H1 (cell line): ENCODE measurements around the gene S100PBP. TPM values are rescaled to one million over a fixed set of nuclear protein-coding genes. Genes with fewer than 3 reads are reported as not detected.

Source experiments
- CTCF ChIA-PET: fragments of 300-600 bp; sonication (Branson Sonifier 250); formaldehyde crosslinking; loops from one replicate; lab custom pipeline; 2021; ENCODE audit not compliant: partially characterized antibody; lab: Charles Lee
- POLR2A ChIA-PET: fragments of 300-600 bp; sonication (Branson Sonifier 250); formaldehyde crosslinking; loops from one replicate; lab custom pipeline; 2021; ENCODE audit warnings: inconsistent platforms; ENCODE audit not compliant: partially characterized antibody; lab: Charles Lee
- DNase-seq, 2 experiments: peaks; one replicate each; pipeline versions ENCODE4 v3.0.0 to v3.0.0-alpha.2; 2010 to 2022; ENCODE audit warnings: low spot score in 2 of 2, low read depth in 1 of 2, mixed read lengths in 1 of 2
- FAIRE-seq: peaks from 2 replicates; lab custom pipeline; 2011; peaks lifted over from hg19 to GRCh38; lab: Jason Lieb, UNC
- H2AFZ ChIP-seq: 2 replicates; pipeline ENCODE4 v1.8.1; 2012; ENCODE audit warnings: low read length, inconsistent platforms
- H2AK5ac ChIP-seq: 2 replicates; pipeline ENCODE4 v1.6.1; 2013; ENCODE audit warnings: low read depth, low read length
- H2BK120ac ChIP-seq: replicated peaks from 2 replicates; pipeline ENCODE3; 2013; ENCODE audit warnings: low read depth, low read length, inconsistent platforms
- H2BK12ac ChIP-seq: 2 replicates; pipeline ENCODE4 v1.6.1; 2013; ENCODE audit warnings: low read depth, low read length
- H2BK15ac ChIP-seq: 2 replicates; pipeline ENCODE4 v1.6.1; 2013; ENCODE audit warnings: low read length
- H2BK20ac ChIP-seq: 2 replicates; pipeline ENCODE4 v1.6.1; 2013; ENCODE audit warnings: low read length
- H2BK5ac ChIP-seq: 2 replicates; pipeline ENCODE4 v1.6.1; 2013; ENCODE audit warnings: low read depth, low read length
- H3K14ac ChIP-seq: 2 replicates; pipeline ENCODE4 v1.6.1; 2013; ENCODE audit warnings: inconsistent platforms; ENCODE audit not compliant: insufficient read length
- H3K18ac ChIP-seq: 2 replicates; pipeline ENCODE4 v1.6.1; 2013; ENCODE audit warnings: low read length; ENCODE audit errors: extremely low read depth
- H3K23ac ChIP-seq: 2 replicates; pipeline ENCODE4 v1.6.1; 2013; ENCODE audit warnings: inconsistent platforms; ENCODE audit not compliant: insufficient read length
- H3K23me2 ChIP-seq: 2 replicates; pipeline ENCODE4 v1.6.1; 2013; ENCODE audit warnings: low read depth, low read length
- H3K27ac ChIP-seq: 2 replicates; pipeline ENCODE4 v1.6.1; 2011; ENCODE audit warnings: low read depth, low read length, inconsistent platforms
- H3K27me3 ChIP-seq, 4 experiments: replicated peaks in 1 of 4; 1 replicate in 1 of 4; 2 replicates in 3 of 4; pipeline versions ENCODE4 v1.6.1 to v1.8.1; 2011 to 2013; ENCODE audit warnings: low read length in 3 of 4, mild to moderate bottlenecking in 3 of 4, inconsistent platforms in 2 of 4, mixed read lengths in 2 of 4, moderate library complexity in 1 of 4; ENCODE audit not compliant: control insufficient read depth in 3 of 4, insufficient read depth in 3 of 4; ENCODE audit errors: extremely low read depth in 1 of 4
- H3K36me3 ChIP-seq, 4 experiments: 2 replicates each; pipeline versions ENCODE4 v1.6.1 to v1.8.1; 2011 to 2013; ENCODE audit warnings: mild to moderate bottlenecking in 4 of 4, low read length in 3 of 4, moderate library complexity in 2 of 4, control low read depth in 1 of 4, inconsistent platforms in 1 of 4; ENCODE audit not compliant: insufficient read depth in 4 of 4, control insufficient read depth in 2 of 4
- H3K4ac ChIP-seq: replicated peaks from 2 replicates; pipeline ENCODE3; 2013; ENCODE audit warnings: low read length, low read depth, mixed read lengths, inconsistent platforms; ENCODE audit not compliant: insufficient read length
- H3K4me1 ChIP-seq, 4 experiments: replicated peaks in 1 of 4; 1 replicate in 1 of 4; 2 replicates in 3 of 4; pipeline versions ENCODE4 v1.6.1 to v1.8.1; 2011 to 2013; ENCODE audit warnings: low read length in 3 of 4, inconsistent platforms in 2 of 4, mixed read lengths in 1 of 4; ENCODE audit not compliant: insufficient read depth in 4 of 4, control insufficient read depth in 3 of 4
- H3K4me2 ChIP-seq, 2 experiments: 2 replicates each; pipeline versions ENCODE4 v1.6.1 to v1.8.1; 2011 to 2013; ENCODE audit warnings: low read depth in 2 of 2, low read length in 2 of 2, control low read depth in 1 of 2, inconsistent platforms in 1 of 2, mild to moderate bottlenecking in 1 of 2; ENCODE audit not compliant: insufficient read depth in 1 of 2
- H3K4me3 ChIP-seq, 4 experiments: fragments of 200-600, 300-600 bp in 1 of 4; sonication (generic), shearing (Covaris generic), sonication (Bioruptor Twin) in 1 of 4; 2 replicates each; pipeline versions ENCODE4 v1.5.1 to v1.8.1; 2011 to 2016; ENCODE audit warnings: low read length in 4 of 4, low read depth in 3 of 4, control low read depth in 2 of 4, inconsistent platforms in 2 of 4, mild to moderate bottlenecking in 2 of 4, mixed read lengths in 1 of 4, moderate library complexity in 1 of 4; ENCODE audit not compliant: insufficient read depth in 2 of 4; ENCODE audit errors: extremely low read depth in 1 of 4
- H3K56ac ChIP-seq: replicated peaks from 2 replicates; pipeline ENCODE3; 2013; ENCODE audit warnings: low read depth, mild to moderate bottlenecking, mixed read lengths, low read length, inconsistent platforms; ENCODE audit not compliant: insufficient read length
- H3K79me1 ChIP-seq: 2 replicates; pipeline ENCODE4 v1.6.1; 2013; ENCODE audit warnings: low read depth, low read length, control low read depth
- H3K79me2 ChIP-seq, 2 experiments: 2 replicates each; pipeline versions ENCODE4 v1.6.1 to v1.8.1; 2012 to 2013; ENCODE audit warnings: low read length in 2 of 2, mild to moderate bottlenecking in 2 of 2, inconsistent platforms in 1 of 2; ENCODE audit not compliant: insufficient read depth in 2 of 2, control insufficient read depth in 1 of 2
- H3K9ac ChIP-seq, 4 experiments: replicated peaks in 1 of 4; 1 replicate in 1 of 4; 2 replicates in 3 of 4; pipeline versions ENCODE4 v1.6.1 to v1.8.1; 2011 to 2013; ENCODE audit warnings: low read depth in 3 of 4, low read length in 3 of 4, control low read depth in 2 of 4, mild to moderate bottlenecking in 2 of 4, moderate library complexity in 2 of 4, inconsistent platforms in 1 of 4; ENCODE audit errors: extremely low read depth in 1 of 4
- H3K9me3 ChIP-seq, 2 experiments: 2 replicates each; pipeline versions ENCODE4 v1.6.1 to v1.8.1; 2012 to 2013; ENCODE audit warnings: mild to moderate bottlenecking in 2 of 2, moderate library complexity in 2 of 2, control low read depth in 1 of 2, inconsistent platforms in 1 of 2, low read depth in 1 of 2, low read length in 1 of 2, mixed read lengths in 1 of 2; ENCODE audit not compliant: insufficient read depth in 2 of 2
- H4K20me1 ChIP-seq, 2 experiments: replicated peaks in 1 of 2; 2 replicates each; pipeline versions ENCODE3 to v1.8.1; 2011 to 2013; ENCODE audit warnings: inconsistent platforms in 2 of 2, low read length in 2 of 2, mild to moderate bottlenecking in 1 of 2; ENCODE audit not compliant: insufficient read depth in 2 of 2, control insufficient read depth in 1 of 2
- H4K5ac ChIP-seq: 2 replicates; pipeline ENCODE4 v1.6.1; 2013; ENCODE audit warnings: low read length, low read depth, mixed read lengths, inconsistent platforms; ENCODE audit not compliant: insufficient read length
- H4K8ac ChIP-seq: 2 replicates; pipeline ENCODE4 v1.8.0; 2013; ENCODE audit warnings: mild to moderate bottlenecking, moderate library complexity, low read length, inconsistent platforms; ENCODE audit not compliant: insufficient read depth; ENCODE audit errors: extremely low read depth
- H4K91ac ChIP-seq: replicated peaks from 2 replicates; pipeline ENCODE3; 2013; ENCODE audit warnings: low read length, mixed read lengths, inconsistent platforms; ENCODE audit not compliant: insufficient read length
- CBX5 ChIP-seq: fragments of 300-800, 300-1000 bp; sonication (generic); IDR thresholded peaks from 2 replicates; pipeline ENCODE4 v1.7.1; 2016; ENCODE audit warnings: antibody characterized with exemption, low read length, low read depth
- CTCF ChIP-seq, 3 experiments: IDR thresholded peaks; 1 replicate in 2 of 3; 2 replicates in 1 of 3; pipeline versions ENCODE4 v1.5.1 to v1.6.1; 2011; ENCODE audit warnings: low read length in 3 of 3, mild to moderate bottlenecking in 3 of 3, inconsistent platforms in 2 of 3, low read depth in 1 of 3, moderate library complexity in 1 of 3; ENCODE audit not compliant: insufficient read depth in 1 of 3; ENCODE audit errors: control extremely low read depth in 1 of 3
- FOSL1 ChIP-seq: IDR thresholded peaks from 2 replicates; pipeline ENCODE4 v1.6.1; 2011; ENCODE audit warnings: mild to moderate bottlenecking, low read depth, low read length, moderate library complexity; ENCODE audit not compliant: insufficient read depth
- GABPA ChIP-seq: IDR thresholded peaks from 2 replicates; pipeline ENCODE4 v1.6.1; 2011; ENCODE audit warnings: mild to moderate bottlenecking, low read length, moderate library complexity, borderline replicate concordance; ENCODE audit not compliant: insufficient read depth
- HDAC6 ChIP-seq: IDR thresholded peaks from one replicate; pipeline ENCODE4 v1.7.1; 2012; ENCODE audit warnings: low read depth, mild to moderate bottlenecking, inconsistent platforms, low read length, moderate library complexity
- JUN ChIP-seq: IDR thresholded peaks from 2 replicates; pipeline ENCODE4 v1.6.1; 2011; ENCODE audit warnings: low read depth, mild to moderate bottlenecking, improper control_type of control experiment, low read length
- KDM1A ChIP-seq: fragments of 200-600, 300-600 bp; sonication (generic); IDR thresholded peaks from 2 replicates; pipeline ENCODE4 v1.7.1; 2016; ENCODE audit warnings: mild to moderate bottlenecking, low read length, borderline replicate concordance
- MAX ChIP-seq: IDR thresholded peaks from 2 replicates; pipeline ENCODE4 v1.6.1; 2012; ENCODE audit warnings: inconsistent platforms
- POU5F1 ChIP-seq: IDR thresholded peaks from 2 replicates; pipeline ENCODE4 v1.6.1; 2011; ENCODE audit warnings: low read depth, mild to moderate bottlenecking, low read length, moderate library complexity
- RNF2 ChIP-seq: fragments of 200-900, 300-1000 bp; sonication (generic); IDR thresholded peaks from 2 replicates; pipeline ENCODE4 v1.7.1; 2016; ENCODE audit warnings: borderline replicate concordance, low read depth, mild to moderate bottlenecking, antibody characterized with exemption, low read length; ENCODE audit not compliant: poor library complexity, severe bottlenecking; ENCODE audit errors: missing control alignments
- WGBS, 2 experiments: shearing (Covaris generic) in 1 of 2; methylation state at CpG; one replicate each; pipeline versions ENCODE4 v1.1.6 to v1.1.7; 2013 to 2015; ENCODE audit warnings: low lambda C conversion rate in 2 of 2, mixed read lengths in 2 of 2, inconsistent platforms in 1 of 2, low coverage in 1 of 2, missing lambda C conversion rate in 1 of 2; ENCODE audit not compliant: insufficient replicate concordance in 2 of 2, insufficient coverage in 1 of 2, insufficient read length in 1 of 2; ENCODE audit errors: extremely low coverage in 1 of 2, missing lambda C conversion rate in 1 of 2; 5-methylcytosine and 5-hydroxymethylcytosine counted together
- polyA plus RNA-seq, 7 experiments: library from polyadenylated mRNA; depleted of rRNA in 3 of 7; stranded (reverse) in 5 of 7; unstranded in 2 of 7; fragments of >200 nt in 5 of 7; fragments of 200-250 nt in 2 of 7; gene quantifications; 1 replicate in 5 of 7; 2 replicates in 1 of 7; 4 replicates in 1 of 7; pipeline versions ENCODE4 v1.2.1 to v1.2.3, GENCODE V29; 2011 to 2013; ENCODE audit warnings: missing spikeins in 2 of 7, mixed read lengths in 2 of 7
- total RNA-seq: library from RNA; stranded (reverse); fragmentation: NEBNext Ultra II Directional; extraction: Animal tissue kit (Norgen Biotek cat#: 25700); gene quantifications from 2 replicates; pipeline ENCODE4 v1.2.1, GENCODE V29; 2021

The S100PBP gene
- total and polyA plus RNA-seq, 2 of the 8 experiments (the other 6 are each of a cell fraction or from before 2014, with no cell fraction given), result 43.8 to 68.3 TPM

GRCh38 chr1:32782086-32782485 is 35.4 kb upstream of the S100PBP start:
- Histone ChIP-seq H3K27me3 (no peaks in the 10 kb centered on the region), H3K79me2 (no peaks in the 10 kb centered on the region), H3K23ac (no peak overlapping the region), H2BK15ac (no peak overlapping the region), H3K4me2 (no peak overlapping the region), H2BK5ac (no peak overlapping the region), H3K23me2 (no peaks in the 10 kb centered on the region), H3K4me1 (no peaks in the 10 kb centered on the region), H3K27ac (no peak overlapping the region), H4K91ac (no peak overlapping the region), H4K5ac (no peak overlapping the region), H3K4me3 (no peak overlapping the region), H2BK120ac (no peak overlapping the region), H3K14ac (no peak overlapping the region), H2BK12ac (no peak overlapping the region), H3K4ac (no peak overlapping the region), H4K20me1 (peaks cover 4 to 9% of the 10 kb centered on the region in 2 experiments), H3K9me3 (no peaks in the 10 kb centered on the region), H3K18ac (no peak overlapping the region), H4K8ac (no peak overlapping the region), H2BK20ac (no peak overlapping the region), H3K9ac (no peak overlapping the region), H2AFZ (no peak overlapping the region), H3K79me1 (no peaks in the 10 kb centered on the region; the same call in 1 of the 2 replicates), H2AK5ac (no peak overlapping the region), H3K56ac (no peak overlapping the region), H3K36me3 (peaks cover 50 to 95% (median 74%) of the 10 kb centered on the region in 4 experiments)
- POLR2A ChIA-PET, result interaction anchor here (0.7 to 4.2 kb wide), 9 partner anchors 9 to 70 kb away, joined by 3 to 40 read pairs (median 3); partner anchors contain the start of gene YARS1
- CTCF ChIA-PET, result interaction anchor here (0.6 to 4.9 kb wide), 4 partner anchors 9 to 70 kb away, joined by 3 to 32 read pairs (median 12); no protein-coding TSS in a partner anchor
- WGBS, 2 experiments, result 91% methylated on average over 5 of the region's 5 CpGs; no CpG with 5 or more reads in 1 of the 2 experiments
- FAIRE-seq (no peak), DNase-seq (no peak)
- TF ChIP-seq CTCF (IDR thresholded peaks at IDR 0.05; ENCODE audit: control extremely low read depth in 1 of 3, insufficient read depth in 1 of 3, low read depth in 1 of 3, low read length in 3 of 3) (no peak), MAX (no peak), POU5F1 (no peak), GABPA (no peak), FOSL1 (no peak), HDAC6 (no peak), JUN (no peak), CBX5 (no peak), KDM1A (no peak), RNF2 (no peak)
